ENCODE results near the gene SLC4A2.

DNA sequence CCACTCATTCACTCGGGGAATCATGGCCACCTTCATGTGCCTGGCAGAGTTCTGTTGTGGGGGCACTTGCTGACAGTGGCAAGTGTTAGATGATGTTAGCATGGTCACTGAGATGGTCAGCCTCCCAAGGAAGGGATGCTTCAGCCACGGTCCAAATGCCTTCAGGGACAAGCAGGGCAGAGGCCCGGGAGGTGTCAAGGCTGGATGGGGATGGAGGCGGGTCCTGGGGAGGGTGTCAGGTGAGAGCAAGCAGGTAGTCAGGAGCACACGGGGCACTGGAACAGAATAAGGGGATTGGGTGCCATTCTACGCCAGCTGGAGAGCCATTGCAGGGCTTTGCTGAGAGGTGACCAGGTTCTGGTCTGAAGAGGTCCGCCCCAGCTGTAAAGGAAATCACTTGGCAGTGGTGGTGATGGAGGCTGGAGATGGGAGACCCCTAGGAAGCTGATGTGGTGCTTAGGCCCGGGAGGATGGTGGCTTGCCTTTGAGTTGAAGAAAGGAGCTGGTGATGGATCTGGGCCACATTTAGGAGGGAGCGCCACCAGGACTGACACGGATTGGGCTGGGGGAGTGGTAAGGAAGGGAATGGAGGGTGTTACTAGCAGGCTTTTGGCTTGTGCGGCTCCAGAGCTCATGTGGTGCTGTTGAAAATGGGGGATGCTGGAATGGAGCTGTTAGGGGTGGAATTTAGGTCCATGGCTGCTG, 51.0 kb downstream of the SLC4A2 start:
- no peak for TF ChIP-seq CTCF (IDR thresholded peaks at IDR 0.05)
- no peak for TF ChIP-seq POLR2A (IDR thresholded peaks at IDR 0.05)
